Activated CD8-positive, alpha-beta memory T cell treated with anti-CD3 and anti-CD28 coated beads, Interleukin-2, amount 10 ng/mL, durations not matched to agents 7 days and 5 days (primary cell): ENCODE data around the gene KCNJ5. TPM values are rescaled to one million over a fixed set of nuclear protein-coding genes. Genes with fewer than 3 reads are reported as not detected.

ENCODE experiments used
- ATAC-seq: fragments of 150-1000 bp; cut with Tn5 transposase; one replicate; pipeline ENCODE4 v1.10.0; 2021; ENCODE audit warnings: moderate library complexity
- CTCF ChIA-PET: fragments of 350-600 bp; sonication (Branson Sonifier 250); formaldehyde crosslinking; loops from one replicate; lab custom pipeline; 2021; ENCODE audit warnings: antibody characterized with exemption; lab: Charles Lee
- DNase-seq: peaks from one replicate; pipeline ENCODE4 v3.0.0-alpha.2; 2020
- H3K27ac Mint-ChIP-seq: one replicate; pipeline ENCODE4 v1.8.0; 2021; ENCODE audit warnings: mild to moderate bottlenecking, mixed read lengths
- H3K27me3 Mint-ChIP-seq: one replicate; pipeline ENCODE4 v1.8.0; 2021; ENCODE audit warnings: mixed read lengths
- H3K36me3 Mint-ChIP-seq: one replicate; pipeline ENCODE4 v1.8.0; 2021; ENCODE audit warnings: mild to moderate bottlenecking, mixed read lengths
- H3K4me1 Mint-ChIP-seq: one replicate; pipeline ENCODE4 v1.8.0; 2021; ENCODE audit warnings: mixed read lengths
- H3K4me3 Mint-ChIP-seq: one replicate; pipeline ENCODE4 v1.8.0; 2021; ENCODE audit warnings: mild to moderate bottlenecking, moderate library complexity, mixed read lengths
- H3K9me3 Mint-ChIP-seq: one replicate; pipeline ENCODE4 v1.8.0; 2022; ENCODE audit warnings: low read depth, mixed read lengths
- total RNA-seq, 2 experiments: library from RNA; stranded (reverse); gene quantifications; one replicate each; pipeline ENCODE4 v1.2.3, GENCODE V29; 2021

KCNJ5 gene
- total RNA-seq, 2 experiments from 2014 or later = not detected

GRCh38 chr11:128926000-128926399 is 34.8 kb downstream of the KCNJ5 start:
- Mint-ChIP-seq H3K27ac (no peak overlapping the region), H3K27me3 (peaks cover 7% of the 10 kb centered on the region), H3K9me3 (no peaks in the 10 kb centered on the region), H3K4me1 (peaks cover 12% of the 10 kb centered on the region), H3K4me3 (no peak overlapping the region), H3K36me3 (no peaks in the 10 kb centered on the region)
- ATAC-seq (no peak), DNase-seq (no peak)
- CTCF ChIA-PET = interaction anchor here (1.5 to 1.6 kb wide), 2 partner anchors 21 to 41 kb away, joined by 4 to 5 read pairs; no protein-coding TSS in a partner anchor

GRCh38 chr11:128926437-128927107 is 35.4 kb downstream of the KCNJ5 start:
- Mint-ChIP-seq H3K36me3 (no peaks in the 10 kb centered on the region), H3K4me3 (no peak overlapping the region), H3K27ac (no peak overlapping the region), H3K27me3 (peaks cover 7% of the 10 kb centered on the region), H3K4me1 (peaks cover 12% of the 10 kb centered on the region), H3K9me3 (no peaks in the 10 kb centered on the region)
- DNase-seq (no peak), ATAC-seq (no peak)
- CTCF ChIA-PET = interaction anchor here (1.5 to 1.6 kb wide), 2 partner anchors 22 to 41 kb away, joined by 4 to 5 read pairs; no protein-coding TSS in a partner anchor

- Mint-ChIP-seq H3K9me3 (no peaks in the 10 kb centered on the region), H3K4me3 (no peak overlapping the region), H3K27ac (no peak overlapping the region), H3K27me3 (peaks cover 7% of the 10 kb centered on the region), H3K4me1 (peaks cover 12% of the 10 kb centered on the region), H3K36me3 (no peaks in the 10 kb centered on the region)
- CTCF ChIA-PET = no interaction called here
- ATAC-seq (no peak), DNase-seq (no peak)
Observed at GRCh38 chr11:128927108-128927461, 35.9 kb downstream of the KCNJ5 start.

- CTCF ChIA-PET = interaction anchor here (1.2 to 1.7 kb wide), 3 partner anchors 28 to 43 kb away, joined by 3 to 8 read pairs (median 4); no protein-coding TSS in a partner anchor
- no peak for DNase-seq
- Mint-ChIP-seq H3K36me3 (no peaks in the 10 kb centered on the region), H3K4me3 (no peak overlapping the region), H3K4me1 (peaks cover 12% of the 10 kb centered on the region), H3K27ac (no peak overlapping the region), H3K27me3 (peaks cover 7% of the 10 kb centered on the region), H3K9me3 (no peaks in the 10 kb centered on the region)
- ATAC-seq = no peak
Observed at GRCh38 chr11:128927683-128928336, 36.7 kb downstream of the KCNJ5 start.

GRCh38 chr11:128928400-128928799 is 37.2 kb downstream of the KCNJ5 start:
- H3K4me3 Mint-ChIP-seq = peak overlapping the region; percentile 0
- peaks cover 7% of the 10 kb centered on the region for H3K27me3 Mint-ChIP-seq
- CTCF ChIA-PET = interaction anchor here (1.2 to 1.7 kb wide), 3 partner anchors 28 to 44 kb away, joined by 3 to 8 read pairs (median 4); no protein-coding TSS in a partner anchor
- peaks cover 12% of the 10 kb centered on the region for H3K4me1 Mint-ChIP-seq
- H3K27ac Mint-ChIP-seq = no peak overlapping the region
- H3K36me3 Mint-ChIP-seq = no peaks in the 10 kb centered on the region
- H3K9me3 Mint-ChIP-seq = no peaks in the 10 kb centered on the region
- DNase-seq = peak; percentile 51
- peak; percentile 67 for ATAC-seq

- peaks cover 7% of the 10 kb centered on the region for H3K27me3 Mint-ChIP-seq
- H3K27ac Mint-ChIP-seq = no peak overlapping the region
- CTCF ChIA-PET = no interaction called here
- ATAC-seq = no peak
- H3K9me3 Mint-ChIP-seq = no peaks in the 10 kb centered on the region
- no peak for DNase-seq
- peaks cover 12% of the 10 kb centered on the region for H3K4me1 Mint-ChIP-seq
- H3K4me3 Mint-ChIP-seq = no peak overlapping the region
- no peaks in the 10 kb centered on the region for H3K36me3 Mint-ChIP-seq
Observed at GRCh38 chr11:128929468-128929867, 38.3 kb downstream of the KCNJ5 start.

- H3K27me3 Mint-ChIP-seq = peaks cover 7% of the 10 kb centered on the region
- peaks cover 12% of the 10 kb centered on the region for H3K4me1 Mint-ChIP-seq
- no peak overlapping the region for H3K4me3 Mint-ChIP-seq
- no peak for ATAC-seq
- H3K36me3 Mint-ChIP-seq = no peaks in the 10 kb centered on the region
- DNase-seq = no peak
- no peaks in the 10 kb centered on the region for H3K9me3 Mint-ChIP-seq
- no peak overlapping the region for H3K27ac Mint-ChIP-seq
- CTCF ChIA-PET = no interaction called here
Observed at GRCh38 chr11:128929991-128930390, 38.8 kb downstream of the KCNJ5 start.

GRCh38 chr11:128931066-128931465 is 39.9 kb downstream of the KCNJ5 start:
- CTCF ChIA-PET = no interaction called here
- Mint-ChIP-seq H3K4me3 (no peak overlapping the region), H3K9me3 (no peaks in the 10 kb centered on the region), H3K36me3 (no peaks in the 10 kb centered on the region), H3K27me3 (peaks cover 7% of the 10 kb centered on the region), H3K27ac (no peak overlapping the region), H3K4me1 (peaks cover 12% of the 10 kb centered on the region)
- ATAC-seq = no peak
- no peak for DNase-seq

- Mint-ChIP-seq H3K27me3 (peaks cover 4% of the 10 kb centered on the region), H3K4me1 (peaks cover 12% of the 10 kb centered on the region), H3K4me3 (no peak overlapping the region), H3K36me3 (no peaks in the 10 kb centered on the region), H3K27ac (no peak overlapping the region), H3K9me3 (no peaks in the 10 kb centered on the region)
- no peak for ATAC-seq
- CTCF ChIA-PET = no interaction called here
- no peak for DNase-seq
Observed at GRCh38 chr11:128931668-128932067, 40.5 kb downstream of the KCNJ5 start.

GRCh38 chr11:128933481-128934178 is 42.5 kb downstream of the KCNJ5 start:
- CTCF ChIA-PET = no interaction called here
- Mint-ChIP-seq H3K27me3 (no peaks in the 10 kb centered on the region), H3K9me3 (no peaks in the 10 kb centered on the region), H3K4me1 (peaks cover 3% of the 10 kb centered on the region), H3K36me3 (no peaks in the 10 kb centered on the region), H3K27ac (no peak overlapping the region), H3K4me3 (no peak overlapping the region)
- DNase-seq (no peak), ATAC-seq (no peak)

- no peaks in the 10 kb centered on the region for H3K27me3 Mint-ChIP-seq
- CTCF ChIA-PET = interaction anchor here (1.4 to 1.8 kb wide), 2 partner anchors 23 to 50 kb away, joined by 3 to 5 read pairs; no protein-coding TSS in a partner anchor
- ATAC-seq (no peak), DNase-seq (no peak)
- no peaks in the 10 kb centered on the region for H3K36me3 Mint-ChIP-seq
- no peak overlapping the region for H3K27ac Mint-ChIP-seq
- no peaks in the 10 kb centered on the region for H3K9me3 Mint-ChIP-seq
- H3K4me3 Mint-ChIP-seq = no peak overlapping the region
- H3K4me1 Mint-ChIP-seq = peaks cover under 1% of the 10 kb centered on the region
Observed at GRCh38 chr11:128934351-128934750, 43.2 kb downstream of the KCNJ5 start.

- ATAC-seq (no peak), DNase-seq (no peak)
- Mint-ChIP-seq H3K4me3 (no peak overlapping the region), H3K27me3 (no peaks in the 10 kb centered on the region), H3K27ac (no peak overlapping the region), H3K36me3 (no peaks in the 10 kb centered on the region), H3K9me3 (no peaks in the 10 kb centered on the region), H3K4me1 (no peaks in the 10 kb centered on the region)
- CTCF ChIA-PET = interaction anchor here (1.4 to 1.8 kb wide), 2 partner anchors 22 to 50 kb away, joined by 3 to 5 read pairs; no protein-coding TSS in a partner anchor
Observed at GRCh38 chr11:128934926-128935325, 43.8 kb downstream of the KCNJ5 start.

- H3K36me3 Mint-ChIP-seq = no peaks in the 10 kb centered on the region
- ATAC-seq (no peak), DNase-seq (no peak)
- H3K27ac Mint-ChIP-seq = no peak overlapping the region
- no peaks in the 10 kb centered on the region for H3K9me3 Mint-ChIP-seq
- H3K4me1 Mint-ChIP-seq = no peaks in the 10 kb centered on the region
- no peaks in the 10 kb centered on the region for H3K27me3 Mint-ChIP-seq
- CTCF ChIA-PET = interaction anchor here (0.6 to 1.0 kb wide), 3 partner anchors 12 to 202 kb away, joined by 3 to 4 read pairs (median 3); no protein-coding TSS in a partner anchor
- H3K4me3 Mint-ChIP-seq = no peak overlapping the region
Observed at GRCh38 chr11:128936606-128937251, 45.6 kb downstream of the KCNJ5 start.
